ENCODE measurements around the gene MCCC2. TPM values are rescaled to one million over a fixed set of nuclear protein-coding genes. Genes with fewer than 3 reads are reported as not detected.
A peak's percentile ranks its signal among the peaks of the same experiment; 100 is the strongest.
"Not testable (repeated sequence)": the region's sequence is repeated elsewhere in the genome, so short reads cannot be mapped to it uniquely, and the experiment has no call there.

Gene MCCC2
- total and polyA plus RNA-seq, 8 donors = 35.9 to 48.1 (median 43.2) TPM

DNA sequence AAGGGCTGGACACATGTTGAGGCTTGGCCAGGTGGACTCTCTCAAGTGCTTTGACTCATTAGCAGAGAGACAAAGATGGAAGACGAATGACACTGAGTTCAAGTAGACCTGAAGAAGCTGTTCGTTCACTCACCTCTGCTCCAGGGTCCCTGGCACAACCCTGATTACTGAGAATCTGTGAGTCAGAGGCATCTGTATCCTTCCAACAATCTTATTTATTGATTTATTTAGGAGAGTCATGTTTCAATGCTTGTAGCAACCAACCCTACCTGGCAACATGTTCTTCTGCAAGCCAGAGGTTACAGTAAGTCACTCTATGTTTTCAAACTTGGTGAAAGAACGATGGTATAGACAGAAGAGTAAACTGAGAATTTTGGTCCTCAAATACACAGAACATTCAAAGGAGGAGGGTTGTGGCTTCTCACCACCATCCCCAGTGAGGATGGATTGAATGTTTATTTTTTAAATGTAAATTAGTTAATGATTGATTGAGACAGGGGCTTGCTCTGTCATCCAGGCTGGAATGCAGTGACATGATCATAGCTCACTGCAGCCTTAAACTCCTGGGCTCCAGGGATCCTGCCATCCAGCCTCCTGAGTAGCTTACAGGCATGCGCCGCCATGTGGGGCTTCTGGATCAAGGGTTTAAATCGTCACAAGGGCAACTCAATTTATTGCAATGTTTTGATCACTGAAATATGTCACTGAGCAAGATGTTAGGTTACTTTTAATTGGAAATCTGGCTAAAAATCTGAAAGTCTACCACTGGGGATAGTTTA, 76.2 kb downstream of the MCCC2 start:
- DNase-seq (no peak), ATAC-seq (no peak)
- intact Hi-C loops (cut with DNase I) = no loop called here
- no peaks in the 10 kb centered on the region for H3K36me3 ChIP-seq
- H3K27ac ChIP-seq = no peak overlapping the region
- no peaks in the 10 kb centered on the region for H3K4me1 ChIP-seq
- TF ChIP-seq, protein P1, sequence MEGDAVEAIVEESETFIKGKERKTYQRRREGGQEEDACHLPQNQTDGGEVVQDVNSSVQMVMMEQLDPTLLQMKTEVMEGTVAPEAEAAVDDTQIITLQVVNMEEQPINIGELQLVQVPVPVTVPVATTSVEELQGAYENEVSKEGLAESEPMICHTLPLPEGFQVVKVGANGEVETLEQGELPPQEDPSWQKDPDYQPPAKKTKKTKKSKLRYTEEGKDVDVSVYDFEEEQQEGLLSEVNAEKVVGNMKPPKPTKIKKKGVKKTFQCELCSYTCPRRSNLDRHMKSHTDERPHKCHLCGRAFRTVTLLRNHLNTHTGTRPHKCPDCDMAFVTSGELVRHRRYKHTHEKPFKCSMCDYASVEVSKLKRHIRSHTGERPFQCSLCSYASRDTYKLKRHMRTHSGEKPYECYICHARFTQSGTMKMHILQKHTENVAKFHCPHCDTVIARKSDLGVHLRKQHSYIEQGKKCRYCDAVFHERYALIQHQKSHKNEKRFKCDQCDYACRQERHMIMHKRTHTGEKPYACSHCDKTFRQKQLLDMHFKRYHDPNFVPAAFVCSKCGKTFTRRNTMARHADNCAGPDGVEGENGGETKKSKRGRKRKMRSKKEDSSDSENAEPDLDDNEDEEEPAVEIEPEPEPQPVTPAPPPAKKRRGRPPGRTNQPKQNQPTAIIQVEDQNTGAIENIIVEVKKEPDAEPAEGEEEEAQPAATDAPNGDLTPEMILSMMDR (IDR thresholded peaks at IDR 0.05) = no peak
- H3K9me3 ChIP-seq = no peaks in the 10 kb centered on the region
- no peaks in the 10 kb centered on the region for H3K27me3 ChIP-seq
- H3K4me3 ChIP-seq = no peak overlapping the region

- intact Hi-C loops (cut with DNase I); H3K36me3 ChIP-seq; H3K4me1 ChIP-seq; ATAC-seq; H3K9me3 ChIP-seq; H3K4me3 ChIP-seq; H3K27ac ChIP-seq; H3K27me3 ChIP-seq: not testable (repeated sequence)
- DNase-seq = peak in 1 of 4 donors; percentile 10
Observed at GRCh38 chr5:71664615-71665014, 77.5 kb downstream of the MCCC2 start.

DNA sequence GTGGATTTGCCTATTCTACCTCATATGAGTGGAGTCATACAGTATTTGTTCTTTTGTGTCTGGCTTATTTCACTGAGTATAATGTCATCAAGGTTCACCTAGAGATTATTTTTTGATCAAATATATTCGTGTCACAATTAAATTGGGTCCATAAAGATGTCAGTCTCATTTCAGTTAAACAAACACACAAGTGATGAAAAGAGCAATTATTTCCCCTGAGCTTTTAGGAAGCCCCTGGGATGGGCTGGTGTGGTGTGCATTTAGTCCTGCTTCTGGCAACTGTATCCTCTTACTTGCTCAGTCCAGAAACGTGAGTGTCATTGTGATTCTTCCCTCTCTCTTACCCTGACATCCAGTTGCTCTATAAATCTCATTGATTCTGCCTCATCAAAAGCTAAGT, 79.2 kb downstream of the MCCC2 start:
- ATAC-seq (no peak), DNase-seq (no peak)
- H3K4me3 ChIP-seq = no peak overlapping the region
- H3K4me1 ChIP-seq = no peaks in the 10 kb centered on the region
- no peaks in the 10 kb centered on the region for H3K27me3 ChIP-seq
- TF ChIP-seq, protein P1 (IDR thresholded peaks at IDR 0.05) = no peak
- H3K36me3 ChIP-seq = no peaks in the 10 kb centered on the region
- H3K9me3 ChIP-seq = no peaks in the 10 kb centered on the region
- intact Hi-C loops (cut with DNase I) = no loop called here
- no peak overlapping the region for H3K27ac ChIP-seq

DNA sequence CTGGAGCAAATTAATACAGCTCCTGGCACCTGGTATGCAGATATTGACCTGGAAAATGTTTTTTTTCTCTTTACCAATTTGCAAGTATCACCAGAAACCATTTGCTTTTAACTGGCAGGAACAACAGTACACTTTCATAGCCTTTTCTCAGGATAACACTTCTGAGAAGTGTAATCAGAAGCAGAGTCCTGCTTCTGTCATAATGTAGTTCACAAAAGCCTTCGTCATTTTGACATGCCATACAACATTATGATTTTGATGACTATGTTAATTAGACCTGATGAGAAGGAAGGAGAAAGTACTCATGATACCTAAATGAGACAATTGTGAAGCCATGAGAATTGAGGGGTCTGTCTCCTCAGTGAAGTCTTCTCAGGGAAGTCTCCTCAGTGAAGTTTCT, 90.8 kb downstream of the MCCC2 start:
- no peaks in the 10 kb centered on the region for H3K4me1 ChIP-seq
- intact Hi-C loops (cut with DNase I) = no loop called here
- TF ChIP-seq, protein P1 (IDR thresholded peaks at IDR 0.05) = no peak
- H3K9me3 ChIP-seq = no peaks in the 10 kb centered on the region
- H3K27me3 ChIP-seq = peaks cover 0 to 4% of the 10 kb centered on the region in 2 donors
- H3K36me3 ChIP-seq = no peaks in the 10 kb centered on the region
- ATAC-seq (no peak), DNase-seq (no peak)
- H3K27ac ChIP-seq = no peak overlapping the region
- no peak overlapping the region for H3K4me3 ChIP-seq

DNA sequence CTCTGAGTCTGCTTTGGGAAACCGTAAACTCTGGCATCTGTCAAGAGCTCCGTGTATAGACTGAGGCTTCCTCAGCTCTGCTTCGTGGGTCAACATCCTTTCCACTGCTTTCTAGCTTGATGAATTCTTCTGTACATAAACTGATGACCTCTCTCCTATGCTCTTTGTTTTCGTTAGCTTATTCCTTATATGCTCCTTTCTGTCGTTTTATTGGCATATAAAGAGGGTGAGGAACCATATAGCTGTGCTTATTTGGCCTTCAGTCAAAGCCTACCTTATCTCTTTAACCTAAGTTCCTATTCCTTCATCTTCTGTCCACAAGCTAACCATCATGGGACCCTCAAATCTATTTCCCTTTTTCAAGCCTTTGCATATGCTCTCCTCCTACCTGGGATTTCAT, 92.6 kb downstream of the MCCC2 start:
- Histone ChIP-seq H3K36me3 (no peaks in the 10 kb centered on the region), H3K9me3 (no peaks in the 10 kb centered on the region), H3K4me3 (no peak overlapping the region), H3K27me3 (peaks cover 0 to 4% of the 10 kb centered on the region in 2 donors), H3K27ac (no peak overlapping the region), H3K4me1 (no peaks in the 10 kb centered on the region)
- intact Hi-C loops (cut with DNase I) = no loop called here
- DNase-seq = no peak
- ATAC-seq = no peak
- TF ChIP-seq, protein P1 (IDR thresholded peaks at IDR 0.05) = no peak

DNA sequence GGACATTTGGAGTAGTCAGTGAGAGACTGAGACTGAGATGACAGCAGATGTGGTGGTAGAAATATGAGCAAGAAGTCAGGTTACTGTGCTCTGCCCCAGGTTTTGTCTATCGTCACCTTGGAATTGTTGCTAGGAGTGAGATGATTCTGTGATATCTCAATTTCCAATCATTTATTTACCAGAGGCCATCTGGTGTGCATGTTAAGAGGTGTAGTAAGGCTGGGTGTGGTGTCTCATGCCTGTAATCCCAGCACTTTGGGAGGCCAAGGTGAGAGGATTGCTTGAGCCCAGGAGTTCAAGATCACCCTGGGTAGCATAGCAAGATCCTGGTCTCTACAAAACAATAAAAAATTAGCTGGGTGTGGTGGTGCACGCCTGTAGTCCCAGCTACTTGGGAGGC, 93.4 kb downstream of the MCCC2 start:
- Histone ChIP-seq H3K36me3 (no peaks in the 10 kb centered on the region), H3K4me3 (no peak overlapping the region), H3K27ac (no peak overlapping the region), H3K9me3 (peaks cover 0 to 5% of the 10 kb centered on the region in 2 donors), H3K27me3 (peaks cover 0 to 4% of the 10 kb centered on the region in 2 donors), H3K4me1 (no peaks in the 10 kb centered on the region)
- ATAC-seq = no peak
- no peak for DNase-seq
- TF ChIP-seq, protein P1 (IDR thresholded peaks at IDR 0.05) = no peak
- intact Hi-C loops (cut with DNase I) = no loop called here

Data from left lung (tissue), 10 donors.